GM23248 (cell line): ENCODE data around the gene HNF4A. TPM values are rescaled to one million over a fixed set of nuclear protein-coding genes. Genes with fewer than 3 reads are reported as not detected.
A peak's percentile ranks its signal among the peaks of the same experiment; 100 is the strongest.

Experiments used
- DNase-seq: peaks from one replicate; pipeline ENCODE4 v3.0.0-alpha.2; 2015
- H2AFZ ChIP-seq: fragments of 200-600 bp; sonication (generic); 2 replicates; pipeline ENCODE4 v1.6.1; 2016; ENCODE audit warnings: antibody characterized with exemption
- H3F3A ChIP-seq: fragments of 200-600 bp; sonication (generic); 2 replicates; pipeline ENCODE4 v1.6.1; 2016; ENCODE audit warnings: mild to moderate bottlenecking, antibody characterized with exemption, mixed run types; ENCODE audit not compliant: insufficient read depth
- H3K27ac ChIP-seq: fragments of 200-600 bp; sonication (generic); 2 replicates; pipeline ENCODE4 v1.5.1; 2016; ENCODE audit warnings: mild to moderate bottlenecking
- H3K27me3 ChIP-seq: fragments of 200-600 bp; sonication (generic); replicated peaks from 2 replicates; pipeline ENCODE4 v1.6.1; 2016; ENCODE audit warnings: mild to moderate bottlenecking; ENCODE audit not compliant: insufficient read depth
- H3K36me3 ChIP-seq: fragments of 200-600 bp; sonication (generic); 2 replicates; pipeline ENCODE4 v1.6.1; 2016; ENCODE audit warnings: low read depth, mild to moderate bottlenecking
- H3K4me1 ChIP-seq: fragments of 200-600 bp; sonication (generic); 2 replicates; pipeline ENCODE4 v1.6.1; 2016; ENCODE audit warnings: mild to moderate bottlenecking; ENCODE audit not compliant: insufficient read depth
- H3K4me2 ChIP-seq: fragments of 200-600 bp; sonication (generic); one replicate; pipeline ENCODE4 v1.6.1; 2016; ENCODE audit warnings: mild to moderate bottlenecking; ENCODE audit not compliant: unreplicated experiment
- H3K4me3 ChIP-seq: fragments of 200-600 bp; sonication (generic); 2 replicates; pipeline ENCODE4 v1.5.1; 2016; ENCODE audit warnings: mild to moderate bottlenecking
- H3K79me2 ChIP-seq: fragments of 200-600 bp; sonication (generic); 2 replicates; pipeline ENCODE4 v1.6.1; 2016; ENCODE audit warnings: mild to moderate bottlenecking; ENCODE audit not compliant: insufficient read depth
- H3K9ac ChIP-seq: fragments of 200-600 bp; sonication (generic); 2 replicates; pipeline ENCODE4 v1.6.1; 2016; ENCODE audit warnings: mild to moderate bottlenecking
- H3K9me2 ChIP-seq: fragments of 200-600 bp; sonication (generic); 2 replicates; pipeline ENCODE4 v1.6.1; 2016; ENCODE audit warnings: mixed run types, mild to moderate bottlenecking, moderate library complexity; ENCODE audit not compliant: insufficient read depth
- H3K9me3 ChIP-seq: fragments of 200-600 bp; sonication (generic); one replicate; pipeline ENCODE4 v1.6.1; 2017; ENCODE audit warnings: low read depth
- H4K20me1 ChIP-seq: fragments of 200-600 bp; sonication (generic); 2 replicates; pipeline ENCODE4 v1.6.0; 2016; ENCODE audit not compliant: insufficient read depth
- EZH2 ChIP-seq: fragments of 200-600 bp; sonication (generic); IDR thresholded peaks from 2 replicates; pipeline ENCODE4 v1.6.1; 2018; ENCODE audit warnings: antibody characterized with exemption, mild to moderate bottlenecking; ENCODE audit not compliant: insufficient read depth, poor library complexity, severe bottlenecking
- EZH2phosphoT487 ChIP-seq: fragments of 200-600 bp; sonication (generic); IDR thresholded peaks from 2 replicates; pipeline ENCODE4 v1.6.1; 2018; ENCODE audit warnings: antibody characterized with exemption, moderate library complexity, mild to moderate bottlenecking, low read depth; ENCODE audit not compliant: insufficient read depth
- WGBS, 2 experiments: methylation state at CpG; one replicate each; pipeline ENCODE4 v1.1.6; 2015 to 2017; ENCODE audit warnings: low lambda C conversion rate in 2 of 2, low coverage in 1 of 2; ENCODE audit errors: missing lambda C conversion rate in 2 of 2; 5-methylcytosine and 5-hydroxymethylcytosine counted together
- in situ Hi-C: fragments of 300-500 bp; cut with MboI; formaldehyde crosslinking; loops from 2 replicates; pipeline ENCODE4 v1.15.0; 2020
- polyA plus RNA-seq: library from polyadenylated mRNA; unstranded; fragments of >200 nt; fragmentation: Nextera tagmentation; extraction: Ambion mirVana; gene quantifications from 2 replicates; pipeline ENCODE4 v1.2.1, GENCODE V29; 2016
- total RNA-seq: library from RNA; depleted of rRNA; stranded (reverse); fragments of >200 nt; shearing (Covaris generic); gene quantifications from 2 replicates; pipeline ENCODE4 v1.2.3, GENCODE V29; 2014; rRNA removed

The HNF4A gene
- total RNA-seq (not detected in 2 replicates), polyA plus RNA-seq (not detected in 2 replicates)

- no peak for DNase-seq
- Histone ChIP-seq H3K36me3 (no peaks in the 10 kb centered on the region), H2AFZ (no peak within 1 kb of the TSS), H3F3A (no peaks in the 10 kb centered on the region), H3K4me3 (no peak within 1 kb of the TSS), H3K4me2 (no peak within 1 kb of the TSS), H3K79me2 (no peaks in the 10 kb centered on the region), H3K27me3 (peaks cover 14% of the 10 kb centered on the region), H3K9ac (no peak within 1 kb of the TSS), H3K9me3 (no peaks in the 10 kb centered on the region), H3K9me2 (no peaks in the 10 kb centered on the region), H3K4me1 (no peaks in the 10 kb centered on the region), H3K27ac (no peak within 1 kb of the TSS), H4K20me1 (no peaks in the 10 kb centered on the region)
- TF ChIP-seq EZH2 (no peak), EZH2phosphoT487 (no peak)
- WGBS, 2 experiments = 75 to 76% methylated on average over 39 to 40 of the region's 40 CpGs
- in situ Hi-C loops = no loop called here
Measured at GRCh38 chr20:44355498-44356352, at the start of gene HNF4A. TSS of gene HNF4A (plus strand) at chr20:44355699. CDS start at chr20:44355805, 106 bp downstream.

GRCh38 chr20:44306927-44307326 lies 48.6 kb upstream of the HNF4A start:
- WGBS, 2 experiments = 76 to 83% methylated on average over 9 of the region's 9 CpGs
- H3K4me2 ChIP-seq = no peak overlapping the region
- no peak overlapping the region for H3K27ac ChIP-seq
- no peaks in the 10 kb centered on the region for H3K36me3 ChIP-seq
- no peaks in the 10 kb centered on the region for H3K9me3 ChIP-seq
- no peaks in the 10 kb centered on the region for H4K20me1 ChIP-seq
- H3K4me3 ChIP-seq = no peak overlapping the region
- no peak for DNase-seq
- TF ChIP-seq EZH2phosphoT487 = no peak
- no peak for TF ChIP-seq EZH2
- H3K79me2 ChIP-seq = peaks cover 19% of the 10 kb centered on the region; the same call in 1 of the 2 replicates
- 0 out of 2 replicates have a peak, but pooled peaks cover 4% of the 10 kb centered on the region for H3K4me1 ChIP-seq
- in situ Hi-C loops = no loop called here
- H3K9me2 ChIP-seq = no peaks in the 10 kb centered on the region
- H3K27me3 ChIP-seq = no peaks in the 10 kb centered on the region
- no peak overlapping the region for H3K9ac ChIP-seq
- H2AFZ ChIP-seq = no peak overlapping the region
- no peaks in the 10 kb centered on the region for H3F3A ChIP-seq

- peak; percentile 84 for DNase-seq
- Histone ChIP-seq H2AFZ (peak overlapping the region; percentile 97), H4K20me1 (no peaks in the 10 kb centered on the region), H3K9me3 (no peaks in the 10 kb centered on the region), H3K27ac (peak overlapping the region; percentile 31), H3K4me2 (peak overlapping the region; percentile 89), H3K4me1 (0 out of 2 replicates have a peak, but pooled peaks cover 4% of the 10 kb centered on the region), H3F3A (no peaks in the 10 kb centered on the region), H3K9ac (peak overlapping the region; percentile 73), H3K4me3 (peak overlapping the region; percentile 81), H3K9me2 (no peaks in the 10 kb centered on the region), H3K27me3 (no peaks in the 10 kb centered on the region), H3K36me3 (no peaks in the 10 kb centered on the region), H3K79me2 (peaks cover 19% of the 10 kb centered on the region; the same call in 1 of the 2 replicates)
- TF ChIP-seq EZH2phosphoT487 (no peak), EZH2 (no peak)
- in situ Hi-C loops = loop anchor here (10.0 kb wide), 1 partner anchor 195 kb away; no protein-coding TSS in a partner anchor
- WGBS, 2 experiments = 17% methylated on average over 17 of the region's 17 CpGs
Measured at GRCh38 chr20:44309763-44310663, 45.5 kb upstream of the HNF4A start.
